GM12878 (cell line): ENCODE data around the gene NMNAT1. TPM values are rescaled to one million over a fixed set of nuclear protein-coding genes. Genes with fewer than 3 reads are reported as not detected.

Source experiments
- BRCA1 ChIP-seq: IDR thresholded peaks from 2 replicates; pipeline ENCODE4 v1.6.1; 2011; ENCODE audit warnings: low read depth, low read length, improper control_type of control experiment
- CBX3 ChIP-seq: fragments of 200-600 bp; sonication (generic); IDR thresholded peaks from 2 replicates; pipeline ENCODE4 v1.6.1; 2016; ENCODE audit warnings: low read depth, borderline replicate concordance
- HDGF ChIP-seq: fragments of 450-650 bp; IDR thresholded peaks from 2 replicates; pipeline ENCODE4 v1.6.1; 2016; ENCODE audit warnings: antibody characterized with exemption
- NRF1 ChIP-seq: conservative IDR thresholded peaks from 2 replicates; pipeline ENCODE4 v1.6.1; 2011; ENCODE audit warnings: mild to moderate bottlenecking, low read depth, low read length, improper control_type of control experiment
- RB1 ChIP-seq: fragments of 450-650 bp; formaldehyde crosslinking; IDR thresholded peaks from 2 replicates; pipeline ENCODE4 v1.6.1; 2017; ENCODE audit warnings: mild to moderate bottlenecking, borderline replicate concordance
- RELA ChIP-seq: fragments of 450-650 bp; IDR thresholded peaks from 2 replicates; pipeline ENCODE4 v1.8.0; 2014; ENCODE audit warnings: borderline replicate concordance; ENCODE audit not compliant: partially characterized antibody
- SMC3 ChIP-seq: IDR thresholded peaks from 2 replicates; pipeline ENCODE4 v1.6.1; 2011; ENCODE audit warnings: low read length, improper control_type of control experiment, borderline replicate concordance
- ZBED1 ChIP-seq: IDR thresholded peaks from 2 replicates; pipeline ENCODE4 v1.6.1; 2016; ENCODE audit warnings: borderline replicate concordance
- ZNF384 ChIP-seq: IDR thresholded peaks from 2 replicates; pipeline ENCODE4 v1.6.1; 2012; ENCODE audit warnings: low read depth, mild to moderate bottlenecking, low read length, improper control_type of control experiment, borderline replicate concordance
- polyA plus RNA-seq, 11 experiments: library from polyadenylated mRNA; depleted of rRNA in 4 of 11; unstranded in 6 of 11; stranded (reverse) in 5 of 11; fragments of >200 nt; fragmentation: Nextera tagmentation in 4 of 11; fragmentation: Illumina TruSeq in 1 of 11; extraction: Ambion mirVana in 4 of 11; extraction: Trizol in 1 of 11; gene quantifications; 1 replicate in 1 of 11; 2 replicates in 10 of 11; pipeline versions ENCODE4 v1.2.1 to v1.2.3, GENCODE V29; 2011 to 2016; ENCODE audit warnings: inconsistent platforms in 2 of 11, missing spikeins in 2 of 11, low read depth in 1 of 11
- total RNA-seq, 4 experiments: library from RNA; depleted of rRNA in 3 of 4; stranded (reverse); fragments of >200 nt in 3 of 4; fragmentation: Illumina TruSeq in 1 of 4; extraction: Trizol in 1 of 4; gene quantifications; 2 replicates each; pipeline versions ENCODE4 v1.2.1 to v1.2.3, GENCODE V29; 2013 to 2021
- TF ChIP-seq, protein P1 (sequence below): fragments of 450-650 bp; IDR thresholded peaks from 2 replicates; pipeline ENCODE4 v1.6.1; 2018; ENCODE audit warnings: borderline replicate concordance, mild to moderate bottlenecking; ENCODE audit not compliant: partially characterized antibody
- TF ChIP-seq, protein P2 (sequence below): IDR thresholded peaks from 2 replicates; pipeline ENCODE4 v1.6.1; 2012; ENCODE audit warnings: low read length, inconsistent platforms
- TF ChIP-seq, protein P3 (sequence below): fragments of 450-650 bp; IDR thresholded peaks from 2 replicates; pipeline ENCODE4 v1.6.1; 2017; ENCODE audit warnings: antibody characterized with exemption, mild to moderate bottlenecking, moderate library complexity
- TF ChIP-seq, protein P4 (sequence below): fragments of 450-650 bp; formaldehyde crosslinking; IDR thresholded peaks from 2 replicates; pipeline ENCODE4 v1.5.0; 2022; ENCODE audit warnings: mild to moderate bottlenecking, missing genetic modification characterization
- TF ChIP-seq, protein P5 (sequence below): IDR thresholded peaks from 2 replicates; pipeline ENCODE4 v1.6.1; 2011; ENCODE audit warnings: low read depth, low read length, improper control_type of control experiment, borderline replicate concordance
- TF ChIP-seq, protein P6 (sequence below): fragments of 450-650 bp; IDR thresholded peaks from 2 replicates; pipeline ENCODE4 v1.6.1; 2017; ENCODE audit warnings: low read depth, mild to moderate bottlenecking, moderate library complexity

NMNAT1 gene
- total and polyA plus RNA-seq, 10 of the 15 experiments (the other 5 are each of a cell fraction or from before 2014, with no cell fraction given) = 7.2 to 16.7 (median 11.7) TPM

DNA sequence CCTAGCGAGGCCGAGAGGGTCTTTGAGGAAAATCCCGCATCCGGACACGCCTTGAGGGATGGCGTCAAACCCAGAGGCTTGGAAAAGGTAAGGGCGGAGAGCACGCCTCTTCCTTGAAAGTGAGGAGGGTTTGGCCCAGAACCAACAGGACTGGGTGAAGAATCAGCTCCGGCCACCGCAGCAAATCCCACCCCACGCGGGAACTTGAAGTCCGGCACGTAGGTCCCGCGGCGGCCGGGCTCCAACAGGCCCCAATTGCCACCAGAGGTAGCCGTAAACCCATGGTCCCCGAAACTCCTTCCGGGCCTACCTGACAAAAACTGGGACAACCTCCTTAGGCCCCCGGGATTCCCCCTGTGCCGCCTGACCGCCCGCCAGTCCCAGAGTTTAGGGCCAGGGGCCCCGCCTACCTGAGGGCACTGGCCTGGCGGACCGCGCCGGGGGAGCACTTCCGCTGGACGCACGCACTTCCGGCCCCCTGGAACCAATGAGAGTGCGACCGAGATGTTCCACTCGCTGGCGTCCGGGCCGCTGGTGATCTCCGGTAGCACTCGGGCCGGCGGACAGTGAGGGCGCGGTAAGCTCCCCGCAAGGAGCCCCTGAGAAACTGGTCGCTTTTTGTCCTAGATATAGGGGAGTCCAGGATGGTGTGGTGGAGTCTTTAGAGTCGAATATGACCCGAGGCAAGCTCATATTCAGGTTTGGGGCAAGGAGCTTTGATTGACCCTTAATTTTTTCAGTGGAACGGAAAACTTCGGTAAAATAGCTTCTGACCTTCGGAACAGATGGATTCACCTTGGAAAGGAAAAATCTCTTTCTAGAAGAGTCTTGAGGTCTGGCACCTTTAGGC is at the start of gene NMNAT1, which contains the start of gene LZIC (continued):
- TF ChIP-seq, protein P1, sequence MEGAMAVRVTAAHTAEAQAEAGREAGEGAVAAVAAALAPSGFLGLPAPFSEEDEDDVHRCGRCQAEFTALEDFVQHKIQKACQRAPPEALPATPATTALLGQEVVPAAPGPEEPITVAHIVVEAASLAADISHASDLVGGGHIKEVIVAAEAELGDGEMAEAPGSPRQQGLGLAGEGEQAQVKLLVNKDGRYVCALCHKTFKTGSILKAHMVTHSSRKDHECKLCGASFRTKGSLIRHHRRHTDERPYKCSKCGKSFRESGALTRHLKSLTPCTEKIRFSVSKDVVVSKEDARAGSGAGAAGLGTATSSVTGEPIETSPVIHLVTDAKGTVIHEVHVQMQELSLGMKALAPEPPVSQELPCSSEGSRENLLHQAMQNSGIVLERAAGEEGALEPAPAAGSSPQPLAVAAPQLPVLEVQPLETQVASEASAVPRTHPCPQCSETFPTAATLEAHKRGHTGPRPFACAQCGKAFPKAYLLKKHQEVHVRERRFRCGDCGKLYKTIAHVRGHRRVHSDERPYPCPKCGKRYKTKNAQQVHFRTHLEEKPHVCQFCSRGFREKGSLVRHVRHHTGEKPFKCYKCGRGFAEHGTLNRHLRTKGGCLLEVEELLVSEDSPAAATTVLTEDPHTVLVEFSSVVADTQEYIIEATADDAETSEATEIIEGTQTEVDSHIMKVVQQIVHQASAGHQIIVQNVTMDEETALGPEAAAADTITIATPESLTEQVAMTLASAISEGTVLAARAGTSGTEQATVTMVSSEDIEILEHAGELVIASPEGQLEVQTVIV = peak; percentile 60
- TF ChIP-seq RELA (peak; percentile 98), HDGF (no peak), BRCA1 (0 out of 2 replicates have a peak, but pooled peaks have one; percentile 26), CBX3 (no peak), ZBED1 (no peak; the same call in 1 of the 2 replicates), NRF1 (no peak), RB1 (peak; percentile 99; the same call in 1 of the 2 replicates), SMC3 (no peak), ZNF384 (no peak)
- TF ChIP-seq, protein P2, sequence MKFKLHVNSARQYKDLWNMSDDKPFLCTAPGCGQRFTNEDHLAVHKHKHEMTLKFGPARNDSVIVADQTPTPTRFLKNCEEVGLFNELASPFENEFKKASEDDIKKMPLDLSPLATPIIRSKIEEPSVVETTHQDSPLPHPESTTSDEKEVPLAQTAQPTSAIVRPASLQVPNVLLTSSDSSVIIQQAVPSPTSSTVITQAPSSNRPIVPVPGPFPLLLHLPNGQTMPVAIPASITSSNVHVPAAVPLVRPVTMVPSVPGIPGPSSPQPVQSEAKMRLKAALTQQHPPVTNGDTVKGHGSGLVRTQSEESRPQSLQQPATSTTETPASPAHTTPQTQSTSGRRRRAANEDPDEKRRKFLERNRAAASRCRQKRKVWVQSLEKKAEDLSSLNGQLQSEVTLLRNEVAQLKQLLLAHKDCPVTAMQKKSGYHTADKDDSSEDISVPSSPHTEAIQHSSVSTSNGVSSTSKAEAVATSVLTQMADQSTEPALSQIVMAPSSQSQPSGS = no peak
- TF ChIP-seq, protein P3, sequence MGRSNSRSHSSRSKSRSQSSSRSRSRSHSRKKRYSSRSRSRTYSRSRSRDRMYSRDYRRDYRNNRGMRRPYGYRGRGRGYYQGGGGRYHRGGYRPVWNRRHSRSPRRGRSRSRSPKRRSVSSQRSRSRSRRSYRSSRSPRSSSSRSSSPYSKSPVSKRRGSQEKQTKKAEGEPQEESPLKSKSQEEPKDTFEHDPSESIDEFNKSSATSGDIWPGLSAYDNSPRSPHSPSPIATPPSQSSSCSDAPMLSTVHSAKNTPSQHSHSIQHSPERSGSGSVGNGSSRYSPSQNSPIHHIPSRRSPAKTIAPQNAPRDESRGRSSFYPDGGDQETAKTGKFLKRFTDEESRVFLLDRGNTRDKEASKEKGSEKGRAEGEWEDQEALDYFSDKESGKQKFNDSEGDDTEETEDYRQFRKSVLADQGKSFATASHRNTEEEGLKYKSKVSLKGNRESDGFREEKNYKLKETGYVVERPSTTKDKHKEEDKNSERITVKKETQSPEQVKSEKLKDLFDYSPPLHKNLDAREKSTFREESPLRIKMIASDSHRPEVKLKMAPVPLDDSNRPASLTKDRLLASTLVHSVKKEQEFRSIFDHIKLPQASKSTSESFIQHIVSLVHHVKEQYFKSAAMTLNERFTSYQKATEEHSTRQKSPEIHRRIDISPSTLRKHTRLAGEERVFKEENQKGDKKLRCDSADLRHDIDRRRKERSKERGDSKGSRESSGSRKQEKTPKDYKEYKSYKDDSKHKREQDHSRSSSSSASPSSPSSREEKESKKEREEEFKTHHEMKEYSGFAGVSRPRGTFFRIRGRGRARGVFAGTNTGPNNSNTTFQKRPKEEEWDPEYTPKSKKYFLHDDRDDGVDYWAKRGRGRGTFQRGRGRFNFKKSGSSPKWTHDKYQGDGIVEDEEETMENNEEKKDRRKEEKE = no peak
- TF ChIP-seq, protein P4, sequence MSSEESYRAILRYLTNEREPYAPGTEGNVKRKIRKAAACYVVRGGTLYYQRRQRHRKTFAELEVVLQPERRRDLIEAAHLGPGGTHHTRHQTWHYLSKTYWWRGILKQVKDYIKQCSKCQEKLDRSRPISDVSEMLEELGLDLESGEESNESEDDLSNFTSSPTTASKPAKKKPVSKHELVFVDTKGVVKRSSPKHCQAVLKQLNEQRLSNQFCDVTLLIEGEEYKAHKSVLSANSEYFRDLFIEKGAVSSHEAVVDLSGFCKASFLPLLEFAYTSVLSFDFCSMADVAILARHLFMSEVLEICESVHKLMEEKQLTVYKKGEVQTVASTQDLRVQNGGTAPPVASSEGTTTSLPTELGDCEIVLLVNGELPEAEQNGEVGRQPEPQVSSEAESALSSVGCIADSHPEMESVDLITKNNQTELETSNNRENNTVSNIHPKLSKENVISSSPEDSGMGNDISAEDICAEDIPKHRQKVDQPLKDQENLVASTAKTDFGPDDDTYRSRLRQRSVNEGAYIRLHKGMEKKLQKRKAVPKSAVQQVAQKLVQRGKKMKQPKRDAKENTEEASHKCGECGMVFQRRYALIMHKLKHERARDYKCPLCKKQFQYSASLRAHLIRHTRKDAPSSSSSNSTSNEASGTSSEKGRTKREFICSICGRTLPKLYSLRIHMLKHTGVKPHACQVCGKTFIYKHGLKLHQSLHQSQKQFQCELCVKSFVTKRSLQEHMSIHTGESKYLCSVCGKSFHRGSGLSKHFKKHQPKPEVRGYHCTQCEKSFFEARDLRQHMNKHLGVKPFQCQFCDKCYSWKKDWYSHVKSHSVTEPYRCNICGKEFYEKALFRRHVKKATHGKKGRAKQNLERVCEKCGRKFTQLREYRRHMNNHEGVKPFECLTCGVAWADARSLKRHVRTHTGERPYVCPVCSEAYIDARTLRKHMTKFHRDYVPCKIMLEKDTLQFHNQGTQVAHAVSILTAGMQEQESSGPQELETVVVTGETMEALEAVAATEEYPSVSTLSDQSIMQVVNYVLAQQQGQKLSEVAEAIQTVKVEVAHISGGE (CRISPR knock-in tag) = peak; percentile 95
- TF ChIP-seq, protein P5, sequence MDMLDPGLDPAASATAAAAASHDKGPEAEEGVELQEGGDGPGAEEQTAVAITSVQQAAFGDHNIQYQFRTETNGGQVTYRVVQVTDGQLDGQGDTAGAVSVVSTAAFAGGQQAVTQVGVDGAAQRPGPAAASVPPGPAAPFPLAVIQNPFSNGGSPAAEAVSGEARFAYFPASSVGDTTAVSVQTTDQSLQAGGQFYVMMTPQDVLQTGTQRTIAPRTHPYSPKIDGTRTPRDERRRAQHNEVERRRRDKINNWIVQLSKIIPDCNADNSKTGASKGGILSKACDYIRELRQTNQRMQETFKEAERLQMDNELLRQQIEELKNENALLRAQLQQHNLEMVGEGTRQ = no peak
- TF ChIP-seq, protein P6, sequence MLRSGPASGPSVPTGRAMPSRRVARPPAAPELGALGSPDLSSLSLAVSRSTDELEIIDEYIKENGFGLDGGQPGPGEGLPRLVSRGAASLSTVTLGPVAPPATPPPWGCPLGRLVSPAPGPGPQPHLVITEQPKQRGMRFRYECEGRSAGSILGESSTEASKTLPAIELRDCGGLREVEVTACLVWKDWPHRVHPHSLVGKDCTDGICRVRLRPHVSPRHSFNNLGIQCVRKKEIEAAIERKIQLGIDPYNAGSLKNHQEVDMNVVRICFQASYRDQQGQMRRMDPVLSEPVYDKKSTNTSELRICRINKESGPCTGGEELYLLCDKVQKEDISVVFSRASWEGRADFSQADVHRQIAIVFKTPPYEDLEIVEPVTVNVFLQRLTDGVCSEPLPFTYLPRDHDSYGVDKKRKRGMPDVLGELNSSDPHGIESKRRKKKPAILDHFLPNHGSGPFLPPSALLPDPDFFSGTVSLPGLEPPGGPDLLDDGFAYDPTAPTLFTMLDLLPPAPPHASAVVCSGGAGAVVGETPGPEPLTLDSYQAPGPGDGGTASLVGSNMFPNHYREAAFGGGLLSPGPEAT = peak; percentile 98
